ENCODE measurements around the gene SCT. TPM values are rescaled to one million over a fixed set of nuclear protein-coding genes. Genes with fewer than 3 reads are reported as not detected.

Gene SCT
- total RNA-seq, 1 donor from 2014 or later: not detected

DNA sequence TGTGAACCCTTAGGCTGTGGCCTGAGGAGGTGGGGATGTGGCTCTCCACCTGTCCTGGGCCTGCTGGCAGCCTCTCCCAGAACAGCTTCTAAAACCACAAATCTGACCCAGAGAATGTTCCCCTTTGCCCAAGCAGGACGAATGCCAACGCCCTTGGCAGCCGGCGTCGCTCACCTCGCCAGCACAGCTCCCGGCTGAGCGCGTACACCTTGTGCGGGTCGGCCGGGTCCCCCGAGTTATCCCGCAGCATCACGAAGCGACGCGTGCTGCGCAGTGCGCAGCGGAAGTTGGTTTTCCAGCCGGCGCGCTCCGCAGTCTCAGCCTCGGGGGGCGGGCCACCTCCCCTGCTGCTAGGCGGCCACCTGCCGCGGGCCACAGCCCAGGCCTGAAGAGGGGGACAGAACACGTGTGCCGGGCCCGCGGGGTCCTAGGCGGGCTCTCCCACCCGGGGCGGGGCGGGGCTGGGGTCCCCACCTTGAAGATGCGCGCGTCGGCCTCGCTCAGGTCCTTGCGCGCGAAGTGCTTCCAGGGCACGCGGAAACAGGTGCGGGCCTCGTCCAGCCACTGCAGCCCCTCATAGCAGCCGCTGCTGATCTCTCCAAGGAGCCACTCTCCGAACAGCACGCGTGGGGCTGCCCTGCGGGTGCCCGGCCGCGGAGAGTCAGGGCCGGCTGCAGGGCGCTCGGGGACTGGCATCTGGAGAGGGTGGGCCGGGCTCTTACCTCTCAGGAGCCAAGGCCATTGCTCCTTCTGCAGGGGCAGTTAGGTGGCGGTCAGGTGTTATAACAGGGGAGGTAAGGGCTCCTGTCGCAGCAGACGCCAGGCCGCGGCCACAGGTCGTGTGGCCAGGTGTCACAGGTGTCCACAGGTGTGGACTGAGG is 12.1 kb downstream of the SCT start:
- intact Hi-C loops (cut with DNase I): loop anchor here (2.0 to 5.0 kb wide), 2 partner anchors 38 to 112 kb away; partner anchors contain the start of gene PHRF1
- TF ChIP-seq, protein P1, sequence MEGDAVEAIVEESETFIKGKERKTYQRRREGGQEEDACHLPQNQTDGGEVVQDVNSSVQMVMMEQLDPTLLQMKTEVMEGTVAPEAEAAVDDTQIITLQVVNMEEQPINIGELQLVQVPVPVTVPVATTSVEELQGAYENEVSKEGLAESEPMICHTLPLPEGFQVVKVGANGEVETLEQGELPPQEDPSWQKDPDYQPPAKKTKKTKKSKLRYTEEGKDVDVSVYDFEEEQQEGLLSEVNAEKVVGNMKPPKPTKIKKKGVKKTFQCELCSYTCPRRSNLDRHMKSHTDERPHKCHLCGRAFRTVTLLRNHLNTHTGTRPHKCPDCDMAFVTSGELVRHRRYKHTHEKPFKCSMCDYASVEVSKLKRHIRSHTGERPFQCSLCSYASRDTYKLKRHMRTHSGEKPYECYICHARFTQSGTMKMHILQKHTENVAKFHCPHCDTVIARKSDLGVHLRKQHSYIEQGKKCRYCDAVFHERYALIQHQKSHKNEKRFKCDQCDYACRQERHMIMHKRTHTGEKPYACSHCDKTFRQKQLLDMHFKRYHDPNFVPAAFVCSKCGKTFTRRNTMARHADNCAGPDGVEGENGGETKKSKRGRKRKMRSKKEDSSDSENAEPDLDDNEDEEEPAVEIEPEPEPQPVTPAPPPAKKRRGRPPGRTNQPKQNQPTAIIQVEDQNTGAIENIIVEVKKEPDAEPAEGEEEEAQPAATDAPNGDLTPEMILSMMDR (IDR thresholded peaks at IDR 0.05): no peak

GRCh38 chr11:614021-614622 is 12.9 kb downstream of the SCT start:
- Histone ChIP-seq H3K36me3 (peaks cover 41% of the 10 kb centered on the region in 2 donors), H3K27ac (peak overlapping the region; percentile 90 to 94), H3K4me3 (peak overlapping the region in 1 of 2 donors; percentile 81), H3K4me1 (peaks cover 11 to 14% of the 10 kb centered on the region in 2 donors), H3K27me3 (no peaks in the 10 kb centered on the region), H3K9me3 (no peaks in the 10 kb centered on the region)
- TF ChIP-seq, protein P1 (IDR thresholded peaks at IDR 0.05): no peak
- intact Hi-C loops (cut with DNase I): loop anchor here (2.0 kb wide), 1 partner anchor 37 kb away; the partner anchor contains the start of gene PHRF1
- DNase-seq (ENCODE audit: low spot score in 2 of 2): no peak

More for the DNA sequence above, 12.1 kb downstream of the SCT start:
- Histone ChIP-seq H3K36me3 (peaks cover 34 to 39% of the 10 kb centered on the region in 2 donors), H3K9me3 (no peaks in the 10 kb centered on the region), H3K4me3 (peak overlapping the region; percentile 69 to 81), H3K27ac (peak overlapping the region; percentile 90 to 94), H3K4me1 (peaks cover 11 to 14% of the 10 kb centered on the region in 2 donors), H3K27me3 (no peaks in the 10 kb centered on the region)
- no peak for DNase-seq (ENCODE audit: low spot score in 2 of 2)

DNA sequence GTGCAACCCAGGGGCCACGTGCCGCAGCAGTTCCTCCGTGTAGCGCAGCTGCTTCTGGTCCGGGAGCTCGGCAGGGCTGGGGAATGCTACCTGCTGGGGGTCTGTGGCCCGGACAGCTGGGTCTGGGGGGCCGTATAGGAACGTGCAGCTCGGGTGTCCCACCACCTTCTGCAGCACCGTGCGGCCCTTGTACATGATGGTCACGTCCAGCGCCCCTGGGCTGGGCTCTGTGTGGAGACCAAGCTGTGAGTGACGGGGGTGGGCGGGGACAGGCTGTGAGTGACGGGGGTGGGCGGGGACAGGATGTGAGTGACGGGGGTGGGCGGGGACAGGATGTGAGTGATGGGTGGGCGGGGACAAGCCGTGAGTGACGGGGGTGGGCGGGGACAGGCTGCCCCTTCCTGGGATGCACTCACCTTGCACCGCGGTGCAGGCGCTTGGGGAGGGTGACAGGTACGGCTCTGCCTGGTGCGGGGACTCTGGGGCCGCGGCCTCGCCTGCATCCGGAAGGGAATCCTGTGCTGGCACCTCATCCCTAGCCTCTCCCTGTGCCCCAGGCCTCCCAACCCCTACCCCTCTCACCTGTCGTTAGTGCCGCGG is 13.5 kb downstream of the SCT start:
- peaks cover 11 to 14% of the 10 kb centered on the region in 2 donors for H3K4me1 ChIP-seq
- H3K9me3 ChIP-seq: no peaks in the 10 kb centered on the region
- peaks cover 47 to 48% of the 10 kb centered on the region in 2 donors for H3K36me3 ChIP-seq
- intact Hi-C loops (cut with DNase I): no loop called here
- peak overlapping the region; percentile 90 to 94 for H3K27ac ChIP-seq
- TF ChIP-seq, protein P1 (IDR thresholded peaks at IDR 0.05): no peak
- H3K27me3 ChIP-seq: no peaks in the 10 kb centered on the region
- H3K4me3 ChIP-seq: no peak overlapping the region
- peak in 1 of 2 donors; percentile 79 for DNase-seq (ENCODE audit: low spot score in 2 of 2)

GRCh38 chr11:612961-613300 is 14.1 kb downstream of the SCT start:
- Histone ChIP-seq H3K4me3 (no peak overlapping the region), H3K27me3 (no peaks in the 10 kb centered on the region), H3K27ac (peak overlapping the region; percentile 62 to 94), H3K4me1 (peaks cover 11 to 14% of the 10 kb centered on the region in 2 donors), H3K9me3 (no peaks in the 10 kb centered on the region), H3K36me3 (peaks cover 52 to 53% of the 10 kb centered on the region in 2 donors)
- no peak for DNase-seq (ENCODE audit: low spot score in 2 of 2)
- TF ChIP-seq, protein P1 (IDR thresholded peaks at IDR 0.05): no peak
- intact Hi-C loops (cut with DNase I): no loop called here

DNA sequence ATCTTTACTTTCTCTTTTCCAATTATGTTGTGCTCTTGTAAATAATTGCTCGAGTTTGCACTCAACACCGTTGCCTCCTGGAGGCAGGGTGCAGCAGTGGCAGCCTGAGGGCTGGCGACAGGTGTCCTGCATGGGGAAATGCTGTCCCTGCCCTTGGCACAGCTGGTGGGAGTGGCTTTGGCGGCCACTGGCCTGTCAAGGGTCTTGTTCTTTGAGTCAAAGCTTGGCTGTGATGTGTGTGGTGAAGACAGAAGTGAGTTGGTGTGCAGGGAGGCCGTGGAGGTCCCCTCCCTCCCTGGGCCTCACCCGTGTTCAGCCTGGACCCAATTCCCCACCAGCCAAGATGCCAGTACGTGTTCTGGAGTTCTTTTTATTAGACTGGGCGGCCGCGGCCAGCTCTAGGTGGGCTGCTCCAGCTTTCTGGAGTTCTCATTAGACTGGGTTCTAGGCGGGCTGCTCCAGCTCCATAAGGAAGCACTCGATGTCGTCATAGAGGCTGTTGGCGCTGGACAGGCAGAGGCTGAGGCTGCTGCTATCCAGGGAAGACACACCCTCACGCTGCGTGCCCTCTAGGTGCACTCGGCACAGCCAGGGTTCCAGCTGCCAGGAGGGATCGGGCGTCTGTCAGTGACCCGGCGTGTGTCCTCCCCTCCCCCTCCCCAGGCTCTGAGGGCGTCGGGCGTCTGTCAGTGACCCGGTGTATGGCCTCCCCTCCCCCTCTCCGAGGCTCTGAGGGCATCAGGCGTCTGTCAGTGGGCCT is 14.6 kb downstream of the SCT start:
- TF ChIP-seq, protein P1 (IDR thresholded peaks at IDR 0.05): no peak
- intact Hi-C loops (cut with DNase I): no loop called here
- DNase-seq (ENCODE audit: low spot score in 2 of 2): no peak
- H3K4me1 ChIP-seq: peaks cover 11 to 14% of the 10 kb centered on the region in 2 donors
- no peak overlapping the region for H3K4me3 ChIP-seq
- H3K36me3 ChIP-seq: peaks cover 58 to 59% of the 10 kb centered on the region in 2 donors
- H3K27me3 ChIP-seq: no peaks in the 10 kb centered on the region
- H3K27ac ChIP-seq: peak overlapping the region in 1 of 2 donors; percentile 62
- no peaks in the 10 kb centered on the region for H3K9me3 ChIP-seq

Data from ascending aorta (tissue), 2 donors.